Cardiac fibroblast (primary cell): ENCODE measurements around the gene WDTC1.

ENCODE experiments used
- DNase-seq, 2 donors: peaks; one replicate each; pipeline versions ENCODE4 v3.0.0 to v3.0.0-alpha.2; 2010; ENCODE audit warnings: low read depth in 2 of 2
- H3K4me3 ChIP-seq, 2 donors: replicated peaks in 1 of 2; 1 replicate in 1 of 2; 2 replicates in 1 of 2; pipeline ENCODE4 v1.5.1; 2011; ENCODE audit warnings: low read depth in 2 of 2, low read length in 2 of 2, mild to moderate bottlenecking in 2 of 2, moderate library complexity in 1 of 2
- CTCF ChIP-seq: IDR thresholded peaks from one replicate; pipeline ENCODE4 v1.5.1; 2011; ENCODE audit warnings: low read depth, mild to moderate bottlenecking, low read length, inconsistent platforms

WDTC1 gene

GRCh38 chr1:27341525-27342252 is 107.3 kb downstream of the WDTC1 start, which contains the start of gene SYTL1:
SYTL1 (plus strand) TSS chr1:27342022; CDS start chr1:27345335, 3,313 bp downstream.
- H3K4me3 ChIP-seq, result no peak within 1 kb of the TSS
- peak; percentile 61 to 71 for DNase-seq
- TF ChIP-seq CTCF, result no peak

- TF ChIP-seq CTCF, result no peak
- no peak overlapping the region for H3K4me3 ChIP-seq
- DNase-seq, result no peak
Observed at GRCh38 chr1:27342391-27342777, 108.0 kb downstream of the WDTC1 start.

- TF ChIP-seq CTCF, result no peak
- no peak overlapping the region for H3K4me3 ChIP-seq
- DNase-seq, result no peak
Observed at GRCh38 chr1:27342778-27343638, 108.6 kb downstream of the WDTC1 start.

DNA sequence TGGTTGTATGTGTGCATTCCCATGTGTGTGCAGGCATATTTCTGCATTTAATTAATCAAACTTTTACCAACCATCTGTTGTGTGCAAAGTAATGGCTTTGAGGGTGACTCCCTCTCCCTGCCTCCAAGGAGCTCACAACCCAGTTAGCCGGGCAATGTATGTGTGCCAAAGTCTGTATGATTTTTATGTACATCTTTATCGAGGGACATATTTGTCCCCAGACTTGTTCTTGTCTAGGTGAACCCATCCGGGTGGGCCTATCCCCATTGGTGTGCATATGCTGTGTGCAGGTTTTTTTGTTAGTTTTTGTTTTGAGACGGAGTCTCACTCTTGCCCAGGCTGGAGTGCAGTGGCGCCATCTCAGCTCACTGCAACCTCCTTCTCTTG is 109.2 kb downstream of the WDTC1 start:
- no peak for TF ChIP-seq CTCF
- DNase-seq, result no peak
- no peak overlapping the region for H3K4me3 ChIP-seq

- TF ChIP-seq CTCF, result no peak
- H3K4me3 ChIP-seq, result no peak overlapping the region
- DNase-seq, result no peak
Observed at GRCh38 chr1:27345272-27345671, 110.8 kb downstream of the WDTC1 start.

GRCh38 chr1:27346357-27346756 is 111.9 kb downstream of the WDTC1 start:
- DNase-seq, result no peak
- no peak overlapping the region for H3K4me3 ChIP-seq
- TF ChIP-seq CTCF, result no peak
